Activated CD4-positive, alpha-beta T cell treated with anti-CD3 and anti-CD28 coated beads, Interleukin-2, amount 50 U/mL, for 16 hours (primary cell): ENCODE measurements around the gene MRAP.
"Not testable (repeated sequence)": the region's sequence is repeated elsewhere in the genome, so short reads cannot be mapped to it uniquely, and the experiment has no call there.

Source experiments
- DNase-seq: peaks from one replicate; pipeline ENCODE4 v3.0.0-alpha.2; 2020

The MRAP gene

DNA sequence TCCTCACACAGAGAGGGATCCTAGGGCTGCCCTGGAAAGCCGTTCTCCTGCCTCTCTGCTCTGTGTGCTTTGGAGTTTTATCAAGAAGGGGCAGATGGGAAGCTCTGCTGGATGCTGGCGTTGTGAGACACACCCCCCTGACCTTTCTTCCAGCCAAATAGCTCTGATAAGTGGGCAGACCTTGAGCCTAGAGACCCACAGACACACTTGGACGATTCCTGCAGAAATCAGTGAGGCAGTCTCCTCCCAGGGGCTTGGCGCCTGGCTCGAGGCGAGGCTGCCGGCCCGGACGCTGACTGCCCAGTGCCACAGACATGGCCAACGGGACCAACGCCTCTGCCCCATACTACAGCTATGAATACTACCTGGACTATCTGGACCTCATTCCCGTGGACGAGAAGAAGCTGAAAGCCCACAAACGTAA lies at the start of gene MRAP:
Gene MRAP (plus strand): TSS at position 198 of the 424 bp plus-strand sequence. CDS start 117 bp downstream, at position 315.
- DNase-seq = no peak

DNA sequence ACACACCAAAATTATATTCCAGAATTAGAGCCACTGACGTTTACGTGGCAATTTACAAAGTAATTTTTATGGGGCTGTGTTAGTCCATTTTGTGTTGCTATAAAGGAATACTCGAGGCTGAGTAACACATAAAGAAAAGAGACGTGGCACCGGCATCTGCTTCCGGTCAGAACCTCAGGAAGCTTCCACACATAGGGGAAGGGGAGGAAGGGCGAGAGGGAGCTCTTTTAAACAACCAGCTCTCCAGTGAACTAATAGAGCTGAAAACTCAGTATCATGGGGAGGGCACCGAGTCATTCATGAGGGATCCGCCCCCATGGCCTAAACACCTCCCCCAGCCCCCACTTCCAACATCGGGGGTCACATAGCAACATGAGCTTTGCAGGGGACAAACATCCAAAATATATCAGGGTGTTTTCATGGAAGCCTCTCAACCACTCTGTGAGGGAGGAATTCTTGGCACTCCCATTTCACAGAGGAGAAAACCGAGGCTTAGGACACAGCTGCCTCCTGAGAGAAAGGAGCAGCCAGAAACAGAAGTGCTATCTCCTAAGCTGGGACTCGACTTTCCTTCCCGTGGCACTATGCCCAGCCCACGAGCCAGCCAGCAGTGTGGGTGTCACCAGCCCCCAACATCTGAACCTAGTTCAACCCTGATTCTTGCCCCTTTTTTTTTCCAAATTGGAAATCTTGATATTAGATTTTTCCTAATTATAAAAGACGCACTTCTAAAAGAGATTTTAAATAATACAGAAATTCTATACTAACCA lies 49.0 kb upstream of the MRAP start:
- no peak for DNase-seq

DNA sequence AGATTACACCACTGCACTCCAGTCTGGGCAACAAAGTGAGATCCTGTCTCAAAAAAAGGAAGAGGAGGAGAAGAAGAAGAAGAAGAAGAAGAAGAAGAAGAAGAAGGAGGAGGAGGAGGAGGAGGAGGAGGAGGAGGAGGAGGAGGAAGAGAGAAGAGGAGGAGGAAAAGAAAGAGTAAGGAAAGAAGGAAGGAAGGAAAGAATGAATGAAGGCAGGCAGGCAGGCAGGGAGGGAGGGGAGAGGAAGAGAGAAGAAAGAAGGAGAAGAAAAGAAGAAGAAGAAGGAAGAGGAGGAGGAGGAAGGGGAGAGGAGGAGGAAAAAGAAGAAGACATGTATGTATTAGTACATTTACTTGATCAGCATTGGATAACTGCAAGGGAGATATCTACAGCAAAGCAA lies 46.5 kb upstream of the MRAP start:
- DNase-seq = no peak

DNA sequence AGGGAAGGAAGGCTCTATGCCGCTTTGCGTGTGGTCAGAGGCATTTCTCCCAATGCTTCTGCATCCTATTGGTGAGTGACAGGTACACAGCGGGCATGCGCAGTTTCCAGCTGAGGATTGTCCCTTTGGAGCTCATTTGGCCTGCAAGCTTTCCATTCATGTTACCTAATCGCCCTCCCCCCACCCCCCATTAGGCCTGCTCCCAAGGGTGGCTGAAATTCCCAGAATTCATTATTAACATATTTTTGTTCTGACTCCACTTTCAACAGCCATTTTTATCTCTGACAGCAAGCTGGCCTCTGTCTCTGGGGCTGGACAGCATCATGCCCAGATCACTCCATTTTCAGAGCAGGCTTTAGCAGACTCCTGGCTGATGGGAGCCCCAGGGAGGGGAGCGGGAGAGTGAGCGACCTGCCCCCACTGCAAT lies 45.4 kb upstream of the MRAP start:
- DNase-seq = no peak

DNA sequence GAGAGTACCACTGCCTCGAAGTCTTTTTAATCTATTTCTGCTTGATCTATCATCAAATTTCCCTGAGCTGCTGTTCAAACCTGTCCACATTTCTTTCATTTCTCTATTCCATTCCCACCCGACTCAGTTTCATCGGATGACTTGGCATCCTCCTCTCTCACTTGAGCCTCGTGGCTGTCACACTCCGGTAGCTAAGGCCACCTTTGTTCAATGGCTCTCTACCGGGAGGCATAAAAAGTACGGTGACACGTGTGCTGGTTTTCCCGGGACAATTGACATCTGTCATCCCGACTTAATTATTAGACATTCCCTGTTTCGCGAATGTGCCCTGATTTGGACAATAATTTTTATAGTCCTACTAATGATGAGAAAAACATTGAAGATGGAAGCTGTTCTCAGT lies 42.4 kb upstream of the MRAP start:
- DNase-seq = no peak

DNA sequence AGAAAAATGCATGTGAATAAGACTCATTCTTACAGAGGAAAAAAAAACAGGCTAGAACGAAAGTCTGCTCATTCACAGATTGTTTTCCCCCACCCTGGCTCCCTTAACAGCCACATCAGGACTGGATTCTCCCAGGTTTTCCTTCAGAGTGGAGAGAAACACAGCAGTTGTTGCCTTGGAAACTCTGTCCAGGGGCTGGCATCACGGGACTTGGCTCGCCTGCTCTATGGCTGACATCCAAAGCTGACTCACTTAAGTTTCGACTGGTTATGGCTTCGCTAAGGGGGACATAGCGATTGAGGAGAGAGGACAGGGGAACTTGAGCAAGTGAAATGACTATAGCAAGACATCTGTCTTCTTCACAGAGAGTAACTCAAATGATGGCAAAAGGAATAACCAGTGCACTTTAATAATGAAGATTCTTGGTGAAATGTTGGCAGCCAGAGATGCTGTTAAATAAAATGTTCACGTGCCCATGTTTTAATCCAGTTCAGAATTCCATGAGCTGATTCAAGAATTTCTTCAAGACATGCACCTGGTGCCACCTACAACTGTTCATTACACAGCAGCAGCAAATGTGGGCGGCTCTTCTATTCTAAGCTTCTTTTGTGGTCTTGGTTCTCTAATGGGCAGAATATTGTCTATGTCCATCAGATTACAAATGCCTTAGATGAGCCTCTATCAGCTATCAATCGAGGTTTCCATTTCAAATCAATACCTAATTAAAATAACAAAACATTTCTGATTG lies 41.6 kb upstream of the MRAP start:
- no peak for DNase-seq

DNA sequence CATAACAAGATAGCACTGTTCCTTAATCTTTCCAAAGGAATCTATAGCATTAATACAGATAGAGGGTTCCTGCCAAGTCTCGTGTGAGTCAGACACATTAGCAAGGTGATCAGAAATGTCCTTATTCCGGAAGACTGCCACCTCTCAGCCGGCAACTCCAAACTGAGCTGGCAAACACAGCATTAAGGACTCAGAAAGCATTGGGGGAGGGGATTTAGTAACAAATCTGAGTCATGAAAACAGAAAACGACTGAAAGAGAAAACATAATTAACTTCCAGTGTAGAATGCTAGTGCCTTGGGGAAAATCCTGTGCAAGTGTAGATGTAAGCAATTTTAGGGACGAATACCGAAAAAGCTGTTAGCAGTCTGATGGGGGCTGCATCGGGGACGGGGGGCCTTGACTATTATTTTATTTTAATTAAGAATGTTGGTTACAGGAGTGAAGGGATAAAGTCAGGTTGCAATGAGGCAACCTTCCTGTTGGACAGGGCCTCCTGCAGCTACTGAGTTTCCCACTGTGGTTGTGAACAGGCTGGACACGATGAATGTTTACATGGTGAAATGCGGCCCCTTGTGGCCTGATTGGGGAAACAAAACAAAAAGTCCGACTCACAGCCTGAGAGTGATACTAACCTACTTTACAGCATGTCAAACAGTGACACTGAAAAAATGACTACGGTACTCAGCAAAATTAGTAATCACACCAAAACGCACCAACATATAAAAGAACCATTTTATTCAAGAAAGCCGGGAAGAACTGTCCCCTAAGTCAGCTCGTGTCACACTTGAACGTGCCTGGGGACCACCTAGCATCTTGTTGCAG lies 40.5 kb upstream of the MRAP start:
- peak; percentile 62 for DNase-seq

DNA sequence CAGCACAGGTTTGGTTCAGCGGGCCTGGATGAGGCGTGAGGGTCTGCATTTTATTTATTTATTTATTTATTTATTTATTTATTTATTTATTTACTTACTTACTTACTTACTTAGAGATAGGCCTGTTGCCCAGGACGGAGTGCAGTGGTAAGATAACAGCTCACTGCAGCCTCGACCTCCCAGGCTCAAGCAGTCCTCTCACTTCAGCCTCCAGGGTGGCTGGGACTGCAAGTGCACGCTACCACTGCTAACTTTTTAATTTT lies 39.9 kb upstream of the MRAP start:
- DNase-seq = not testable (repeated sequence)

DNA sequence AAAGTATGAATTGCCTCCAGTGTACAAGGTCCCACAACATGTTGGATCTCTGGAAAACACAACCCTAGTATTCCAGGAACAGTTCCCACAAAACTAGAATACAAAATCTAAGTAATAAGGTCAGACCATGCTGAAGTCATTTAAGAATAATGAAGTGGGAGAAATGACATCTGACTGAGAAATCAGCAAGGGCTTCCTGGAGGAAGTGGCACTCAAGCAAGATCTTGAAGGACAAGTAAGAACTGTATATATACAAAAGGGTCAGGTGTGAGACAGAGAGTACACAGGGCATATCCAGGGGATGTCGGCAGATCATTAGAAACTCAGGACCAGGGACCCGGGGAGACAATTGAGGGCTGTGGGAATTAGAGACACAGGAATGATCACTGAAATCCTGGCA lies 38.5 kb upstream of the MRAP start:
- DNase-seq = no peak

DNA sequence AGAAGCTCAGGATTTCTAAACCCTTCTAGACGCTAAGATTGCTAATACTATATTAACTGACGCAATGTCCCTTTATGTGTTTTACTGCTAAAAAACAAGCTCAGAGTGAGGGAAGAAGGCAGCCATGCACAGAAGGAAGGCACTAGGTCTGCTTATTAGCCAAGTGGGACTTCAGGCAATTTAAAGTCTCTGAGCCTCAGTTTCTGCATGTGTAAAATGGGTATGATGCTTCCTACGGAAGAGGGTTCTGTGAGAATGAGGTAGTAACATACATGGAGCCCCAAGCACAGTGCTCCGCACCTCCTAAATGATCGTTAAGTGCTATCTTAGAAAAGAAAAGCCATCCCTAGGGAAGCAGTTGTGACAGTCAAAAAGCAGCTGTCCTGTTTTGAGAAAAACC lies 36.7 kb upstream of the MRAP start:
- DNase-seq = no peak

DNA sequence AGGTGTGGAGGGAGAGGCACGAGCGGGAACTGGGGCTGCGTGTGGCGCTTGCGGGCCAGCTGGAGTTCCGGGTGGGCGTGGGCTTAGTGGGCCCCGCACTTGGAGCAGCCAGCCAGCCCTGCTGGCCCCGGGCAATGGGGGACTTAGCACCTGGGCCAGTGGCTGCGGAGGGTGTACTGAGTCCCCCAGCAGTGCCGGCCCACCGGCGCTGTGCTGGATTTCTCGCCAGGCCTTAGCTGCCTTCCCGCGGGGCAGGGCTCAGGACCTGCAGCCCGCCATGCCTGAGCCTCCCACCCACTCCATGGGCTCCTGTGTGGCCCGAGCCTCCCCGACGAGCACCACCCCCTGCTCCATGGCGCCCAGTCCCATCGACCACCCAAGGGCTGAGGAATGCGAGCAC lies 33.3 kb upstream of the MRAP start:
- DNase-seq = not testable (repeated sequence)

DNA sequence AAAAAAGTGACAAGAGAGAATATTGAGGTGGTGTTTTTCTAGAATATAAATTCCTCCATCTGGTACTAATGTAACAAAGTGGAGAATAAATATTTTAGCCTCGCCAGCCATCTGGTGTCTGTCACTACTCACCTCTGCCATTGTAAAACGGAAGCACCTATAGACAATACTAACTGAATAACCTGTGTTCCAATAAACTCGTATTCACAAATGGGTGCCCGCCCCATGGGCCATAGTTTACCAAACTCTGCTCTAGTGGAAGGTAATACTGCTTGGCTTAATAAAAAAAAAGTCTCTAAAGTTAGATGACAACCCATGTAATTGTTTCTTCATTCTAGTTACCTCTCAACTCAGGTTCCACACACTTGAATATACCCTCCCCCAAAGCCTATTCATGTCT lies 27.9 kb upstream of the MRAP start:
- DNase-seq = no peak

DNA sequence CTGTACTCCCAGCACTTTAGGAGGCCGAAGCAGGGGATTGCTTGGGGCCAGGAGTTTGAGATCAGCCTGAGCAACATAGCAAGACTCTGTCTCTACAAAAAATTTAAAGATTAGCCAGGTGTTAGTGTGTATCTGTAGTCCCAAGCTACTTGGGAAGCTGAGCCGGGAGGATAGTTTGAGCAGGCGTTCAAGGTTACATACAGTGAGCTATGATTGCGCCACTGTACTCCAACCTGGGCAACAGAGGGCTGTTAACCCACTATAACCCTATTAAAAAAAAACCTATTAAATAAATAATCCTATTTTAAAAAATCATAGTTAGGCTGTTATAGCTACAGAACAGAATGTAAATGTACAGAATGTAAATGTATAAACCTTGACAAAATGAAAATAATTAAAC lies 22.0 kb upstream of the MRAP start:
- no peak for DNase-seq

DNA sequence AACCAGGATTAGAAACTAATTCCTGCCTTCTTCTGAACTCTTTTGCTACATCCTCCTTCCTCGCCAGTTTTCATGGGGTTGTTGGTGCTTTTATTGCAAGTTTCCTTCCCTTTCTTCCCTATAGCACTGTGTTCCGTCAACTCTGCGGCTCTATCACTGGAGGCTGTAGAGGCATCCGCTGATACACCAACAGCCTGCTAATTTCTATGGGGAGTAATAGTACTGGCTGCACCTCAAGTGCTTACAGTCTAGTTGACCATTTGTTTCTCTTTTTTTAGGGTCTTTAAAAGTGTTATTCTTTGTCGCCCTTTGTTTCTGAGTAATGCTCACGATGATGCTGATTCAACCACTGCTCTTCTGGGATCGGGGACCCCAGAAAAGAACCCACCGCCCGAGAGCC lies 20.6 kb upstream of the MRAP start:
- DNase-seq = peak; percentile 14

DNA sequence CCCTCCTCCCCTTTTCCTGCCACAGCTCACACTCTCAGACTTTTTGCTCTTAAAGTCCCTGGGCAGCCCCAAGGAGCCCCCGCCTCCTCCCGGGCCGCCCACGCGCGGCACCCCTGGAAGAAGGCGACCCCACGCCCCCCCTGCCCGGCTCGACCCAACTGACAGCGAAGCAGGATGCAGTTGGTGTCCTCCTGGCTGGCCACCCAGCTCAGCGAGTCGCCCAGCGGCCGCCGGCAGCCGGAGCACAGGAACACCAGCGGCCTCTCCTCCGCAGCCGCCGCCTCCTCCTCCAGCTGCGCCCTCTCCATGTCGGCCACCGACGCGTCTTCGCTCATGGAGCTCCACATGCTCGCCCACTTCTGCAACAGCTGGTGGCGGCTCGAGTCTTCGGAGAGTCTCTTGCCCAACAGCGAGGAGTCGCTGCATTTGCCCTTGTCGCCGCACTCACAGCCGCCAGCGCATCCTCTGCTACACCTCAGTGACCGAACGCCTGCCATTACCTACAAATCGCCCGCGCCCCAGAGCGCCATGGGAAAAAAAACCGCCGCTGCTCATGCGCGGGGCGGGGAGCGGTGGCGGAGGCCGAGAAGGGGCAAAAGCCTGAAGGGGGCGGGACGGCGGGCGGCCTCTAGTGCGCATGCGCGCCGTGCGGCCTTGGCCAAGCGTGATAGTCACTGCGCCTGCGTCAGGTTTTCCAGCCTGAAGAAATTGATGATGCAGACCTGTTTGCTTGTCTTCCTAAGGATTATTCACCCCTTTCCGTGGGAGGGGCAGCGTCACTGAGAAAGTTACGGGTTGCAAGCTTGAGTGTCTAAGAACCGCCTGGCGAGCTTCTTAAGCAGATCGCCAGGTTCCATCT lies 19.9 kb upstream of the MRAP start, which contains the start of gene MIS18A:
Gene MIS18A (minus strand): TSS at position 532 of the 859 bp plus-strand sequence. CDS start 35 bp downstream, at position 497.
- DNase-seq = peak; percentile 96

DNA sequence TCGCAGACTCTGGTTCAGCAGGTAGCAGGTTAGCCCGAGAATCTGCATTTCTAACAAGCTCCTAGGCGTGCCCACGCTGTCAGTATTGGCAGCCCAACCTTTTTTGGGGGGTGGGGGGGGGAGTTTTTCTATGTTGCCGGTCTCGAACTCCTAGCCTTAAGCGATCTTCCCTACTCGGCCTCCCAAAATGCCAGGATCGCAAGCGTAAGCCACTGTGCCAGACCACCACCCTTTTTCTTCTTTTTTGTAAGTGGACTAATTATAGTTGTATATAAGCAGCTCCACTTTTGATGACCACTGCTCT lies 19.3 kb upstream of the MRAP start:
- DNase-seq = no peak

DNA sequence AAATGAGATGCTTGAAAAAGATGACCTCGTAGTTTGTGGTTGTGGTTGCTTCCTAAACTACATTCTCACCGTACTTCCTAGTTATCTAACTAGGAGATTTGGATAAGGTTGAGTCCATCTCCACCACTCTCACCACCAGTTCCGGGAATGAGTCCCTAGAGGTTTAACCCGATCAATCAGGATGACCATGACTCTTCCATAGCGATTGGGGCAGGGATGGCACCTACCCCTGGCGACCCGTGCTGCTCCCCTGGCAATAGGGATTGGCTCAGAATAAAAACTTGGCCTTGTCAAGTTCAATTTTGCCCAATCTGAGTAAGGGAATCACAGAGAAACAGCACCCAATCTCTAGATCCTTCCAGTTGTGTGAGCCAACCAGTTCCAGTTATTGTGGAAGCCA lies 17.1 kb upstream of the MRAP start:
- DNase-seq = no peak

DNA sequence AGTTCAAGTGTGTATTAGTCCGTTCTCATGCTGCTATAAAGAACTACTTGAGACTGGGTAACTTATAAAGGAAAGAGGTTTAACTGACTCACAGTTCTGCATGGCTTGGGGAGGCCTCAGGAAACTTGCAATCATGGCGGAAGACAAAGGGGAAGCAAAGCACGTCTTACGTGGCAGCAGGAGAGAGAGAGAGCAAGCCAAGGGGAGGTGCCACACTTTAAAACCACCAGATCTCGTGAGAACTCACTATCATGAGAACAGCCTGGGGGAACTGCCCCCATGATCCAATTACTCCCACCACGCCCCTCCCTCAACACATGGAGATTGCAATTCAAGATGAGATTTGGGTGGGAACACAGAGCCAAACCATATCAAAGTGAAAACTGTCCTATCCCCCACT lies 15.7 kb upstream of the MRAP start:
- DNase-seq = no peak

DNA sequence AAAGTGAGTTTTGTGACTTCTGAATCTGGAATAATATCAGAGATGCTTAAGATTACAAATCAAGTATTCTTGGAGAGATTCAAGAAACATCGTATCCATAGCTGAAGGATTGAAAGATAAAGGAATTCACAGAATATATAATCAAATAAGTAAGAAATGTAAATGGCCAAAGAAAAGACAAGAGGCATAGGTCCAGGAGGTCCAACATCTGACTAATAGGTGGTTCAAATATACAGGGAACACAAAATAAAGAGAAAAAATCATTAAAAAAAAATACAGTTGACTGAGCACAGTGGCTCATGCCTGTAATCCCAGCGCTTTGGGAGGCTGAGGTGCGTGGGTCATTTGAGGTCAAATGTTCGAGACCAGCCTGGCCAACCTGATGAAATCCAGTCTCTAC lies 13.2 kb upstream of the MRAP start:
- no peak for DNase-seq

DNA sequence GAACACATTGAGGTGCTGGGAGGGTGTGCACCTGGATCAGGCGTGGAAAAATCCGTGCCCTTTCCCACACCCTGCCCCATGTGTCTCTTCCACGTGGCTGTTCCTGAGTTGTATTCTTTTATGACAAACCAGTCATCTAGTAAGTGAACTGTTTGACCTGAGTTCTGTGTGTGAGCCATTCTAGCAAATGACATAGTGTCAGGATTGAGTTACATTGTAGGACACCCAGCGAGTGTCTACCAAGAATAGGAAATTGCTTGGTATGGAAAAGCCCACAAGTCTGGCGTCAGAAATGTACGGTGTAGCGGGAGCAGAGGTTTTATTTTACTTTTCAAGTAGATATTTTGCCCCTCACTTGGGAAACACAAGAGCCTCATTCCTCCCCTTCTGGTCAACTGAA lies 1.2 kb upstream of the MRAP start:
- DNase-seq = no peak

DNA sequence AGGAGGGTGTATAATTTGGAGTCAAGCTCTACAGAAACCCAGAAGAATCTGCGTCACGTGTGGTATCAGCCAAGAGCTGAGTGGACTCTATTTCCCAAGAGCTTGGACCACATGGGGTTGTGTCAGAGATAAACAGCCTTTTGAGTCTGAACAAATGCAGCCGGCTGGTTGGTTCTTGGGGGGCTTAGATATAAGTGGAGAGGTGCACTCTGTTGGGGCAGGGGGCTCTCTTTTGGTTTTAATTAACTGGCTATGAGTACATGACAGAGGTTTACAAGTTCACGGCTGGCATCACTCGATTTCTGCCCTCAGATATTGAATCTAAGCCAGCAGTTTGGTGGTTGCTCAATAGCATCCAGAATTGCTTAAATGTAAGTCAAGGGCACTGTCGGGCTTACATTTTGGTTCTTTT lies 501 bp upstream of the MRAP start:
- DNase-seq = no peak

DNA sequence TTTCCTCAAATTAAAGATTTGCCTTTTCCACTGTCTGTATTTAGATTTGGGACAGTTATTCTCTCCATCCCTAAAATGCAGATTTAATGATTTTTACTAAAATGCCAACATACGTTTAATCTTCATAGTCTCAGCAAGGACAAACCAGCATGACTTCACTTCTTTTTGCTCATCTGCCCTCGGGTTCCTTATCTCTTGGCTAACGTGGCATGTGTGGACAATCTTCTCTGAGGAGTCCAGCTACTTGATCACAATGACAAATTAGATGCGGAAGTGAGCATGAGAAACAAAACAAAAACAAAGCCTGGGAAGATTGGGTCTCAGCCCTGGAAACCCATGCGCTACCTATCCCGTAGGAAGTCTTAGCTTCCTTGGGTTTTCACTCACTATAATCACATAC lies 1.0 kb downstream of the MRAP start:
- DNase-seq = no peak

DNA sequence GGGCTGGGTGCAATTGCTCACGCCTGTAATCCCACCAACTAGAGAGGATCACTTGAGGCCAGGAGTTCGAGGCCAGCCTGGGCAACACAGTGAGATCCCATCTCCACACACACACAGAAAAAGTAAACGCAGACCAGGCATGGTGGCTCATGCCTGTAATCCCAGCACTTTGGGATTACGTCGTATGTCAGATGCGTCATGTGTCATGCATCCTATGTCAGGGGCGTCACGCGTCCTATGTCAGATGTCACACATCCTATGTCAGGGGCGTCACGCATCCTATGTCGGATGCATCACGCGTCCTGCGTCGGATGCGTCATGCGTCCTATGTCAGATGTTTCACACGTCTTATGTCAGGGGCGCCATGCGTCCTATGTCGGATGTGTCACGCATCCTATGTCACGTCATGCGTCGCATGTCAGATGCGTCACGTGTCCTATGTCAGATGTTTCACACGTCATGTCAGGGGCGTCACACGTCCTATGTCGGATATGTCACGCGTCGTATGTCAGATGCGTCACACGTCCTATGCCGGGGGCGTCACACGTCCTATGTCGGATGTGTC lies 1.5 kb downstream of the MRAP start:
- DNase-seq = no peak
